Ovary (tissue), 9 donors: ENCODE measurements around the gene LZTS3. TPM values are rescaled to one million over a fixed set of nuclear protein-coding genes. Genes with fewer than 3 reads are reported as not detected.

ENCODE experiments used
- DNase-seq, 5 donors: peaks; one replicate each; pipeline ENCODE4 v3.0.0-alpha.2; 2019 to 2020
- H3K27ac ChIP-seq, 2 donors: fragments of 200-600 bp; one replicate each; pipeline versions ENCODE4 v1.5.1 to v1.8.0; 2019 to 2022
- H3K27me3 ChIP-seq: fragments of 200-600 bp; one replicate; pipeline ENCODE4 v1.8.0; 2022
- H3K36me3 ChIP-seq: fragments of 200-600 bp; sonication (generic); one replicate; pipeline ENCODE4 v1.5.1; 2019
- H3K4me1 ChIP-seq: one replicate; pipeline ENCODE4 v1.8.1; 2013; ENCODE audit warnings: mild to moderate bottlenecking, moderate library complexity; ENCODE audit not compliant: insufficient read depth
- H3K4me3 ChIP-seq: fragments of 200-600 bp; sonication (generic); one replicate; pipeline ENCODE4 v1.5.1; 2017
- H3K9me3 ChIP-seq, 2 donors: fragments of 200-600 bp in 1 of 2; sonication (generic) in 1 of 2; one replicate each; pipeline versions ENCODE4 v1.5.1 to v1.8.1; 2013 to 2019; ENCODE audit warnings: mild to moderate bottlenecking in 1 of 2, moderate library complexity in 1 of 2
- EP300 ChIP-seq: sonication (generic); formaldehyde crosslinking; IDR thresholded peaks from one replicate; pipeline ENCODE4 v1.6.1; 2017; ENCODE audit warnings: antibody characterized with exemption
- POLR2A ChIP-seq: fragments of 450-650 bp; IDR thresholded peaks from one replicate; pipeline ENCODE4 v1.6.1; 2017; ENCODE audit warnings: antibody characterized with exemption, mild to moderate bottlenecking, moderate library complexity
- WGBS, 3 donors: extraction: QIAGEN DNeasy Blood & Tissue Kit in 1 of 3; methylation state at CpG; one replicate each; pipeline versions ENCODE4 v1.1.5 to v1.1.7; 2013 to 2017; 5-methylcytosine and 5-hydroxymethylcytosine counted together
- intact Hi-C, 4 donors: fragments of 100-400 bp; cut with DNase I; formaldehyde crosslinking; loops; one replicate each; pipeline versions ENCODE4 v1.11.0 to v1.15.1; 2022 to 2023
- polyA plus RNA-seq, 2 donors: library from polyadenylated mRNA; stranded (reverse); fragments of 200-250 nt in 1 of 2; fragments of 350-450 nt in 1 of 2; fragmentation: Illumina TruSeq in 1 of 2; extraction: RNeasy Lipid Tissue Mini Kit (QIAGEN cat#74804) in 1 of 2; gene quantifications; one replicate each; pipeline ENCODE4 v1.2.3, GENCODE V29; 2013 to 2014
- total RNA-seq, 7 donors: library from RNA; depleted of rRNA in 2 of 7; stranded (reverse); fragments of >200 nt in 2 of 7; fragmentation: NEBNext Ultra II Directional in 3 of 7; extraction: Animal tissue kit (Norgen Biotek cat#: 25700) in 3 of 7; gene quantifications; one replicate each; pipeline versions ENCODE4 v1.1.0 to v1.2.4, GENCODE V29; 2016 to 2023
- TF ChIP-seq, protein P1 (sequence below), 3 donors: fragments of 450-650 bp in 2 of 3; fragments of 200-600 bp in 1 of 3; IDR thresholded peaks; one replicate each; pipeline versions ENCODE4 v1.5.1 to v1.8.0; 2016 to 2022; ENCODE audit warnings: antibody characterized with exemption in 3 of 3, mild to moderate bottlenecking in 1 of 3
- donor health status: DM: no; HTN: no; CAD: no; lungs with moderate emphysema.
- donor health status: DM: no; HTN: no; CAD: no.
- donor health status: Bipolar disorder and iron deficiency.
- donor health status: DM: yes; HTN: yes; CAD: no.
- donor health status: DM: no; HTN: no; CAD: no.
- donor health status: DM: yes; HTN: yes; CAD: no.

The LZTS3 gene
- total and polyA plus RNA-seq, 9 donors: 4.2 to 27.4 (median 18.2) TPM

DNA sequence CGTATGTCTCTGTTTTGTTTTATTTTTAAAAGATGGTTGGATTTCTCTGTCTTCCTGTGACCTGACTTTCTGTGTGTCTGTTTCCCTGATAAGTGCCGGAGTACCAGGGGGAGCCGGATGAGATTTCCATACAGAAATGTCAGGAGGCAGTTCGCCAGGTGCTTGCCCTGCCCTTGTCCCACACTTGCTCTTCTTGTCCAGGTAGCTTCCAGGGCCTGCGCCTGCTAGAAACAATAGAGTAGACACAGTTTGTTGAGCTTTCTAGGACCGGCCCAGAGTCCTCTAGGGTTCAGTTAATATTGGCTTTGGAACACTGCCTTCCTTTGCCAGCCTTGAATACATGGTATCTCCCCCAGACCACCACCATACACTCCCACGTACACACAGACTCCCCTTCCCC is 39.9 kb upstream of the LZTS3 start:
- Histone ChIP-seq H3K36me3 (no peaks in the 10 kb centered on the region), H3K27me3 (no peaks in the 10 kb centered on the region), H3K4me3 (no peak overlapping the region), H3K27ac (no peak overlapping the region), H3K4me1 (peaks cover 7% of the 10 kb centered on the region), H3K9me3 (no peaks in the 10 kb centered on the region)
- intact Hi-C loops: loop anchor here in 1 of 4 donors (5.0 kb wide), 1 partner anchor 166 kb away; the partner anchor contains the start of gene MRPS26
- TF ChIP-seq POLR2A: no peak
- no peak for TF ChIP-seq EP300
- TF ChIP-seq, protein P1, sequence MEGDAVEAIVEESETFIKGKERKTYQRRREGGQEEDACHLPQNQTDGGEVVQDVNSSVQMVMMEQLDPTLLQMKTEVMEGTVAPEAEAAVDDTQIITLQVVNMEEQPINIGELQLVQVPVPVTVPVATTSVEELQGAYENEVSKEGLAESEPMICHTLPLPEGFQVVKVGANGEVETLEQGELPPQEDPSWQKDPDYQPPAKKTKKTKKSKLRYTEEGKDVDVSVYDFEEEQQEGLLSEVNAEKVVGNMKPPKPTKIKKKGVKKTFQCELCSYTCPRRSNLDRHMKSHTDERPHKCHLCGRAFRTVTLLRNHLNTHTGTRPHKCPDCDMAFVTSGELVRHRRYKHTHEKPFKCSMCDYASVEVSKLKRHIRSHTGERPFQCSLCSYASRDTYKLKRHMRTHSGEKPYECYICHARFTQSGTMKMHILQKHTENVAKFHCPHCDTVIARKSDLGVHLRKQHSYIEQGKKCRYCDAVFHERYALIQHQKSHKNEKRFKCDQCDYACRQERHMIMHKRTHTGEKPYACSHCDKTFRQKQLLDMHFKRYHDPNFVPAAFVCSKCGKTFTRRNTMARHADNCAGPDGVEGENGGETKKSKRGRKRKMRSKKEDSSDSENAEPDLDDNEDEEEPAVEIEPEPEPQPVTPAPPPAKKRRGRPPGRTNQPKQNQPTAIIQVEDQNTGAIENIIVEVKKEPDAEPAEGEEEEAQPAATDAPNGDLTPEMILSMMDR (IDR thresholded peaks at IDR 0.05): no peak
- DNase-seq: no peak
- 86 to 89% (median 88%) methylated on average over 7 of the region's 7 CpGs for WGBS, 3 donors

DNA sequence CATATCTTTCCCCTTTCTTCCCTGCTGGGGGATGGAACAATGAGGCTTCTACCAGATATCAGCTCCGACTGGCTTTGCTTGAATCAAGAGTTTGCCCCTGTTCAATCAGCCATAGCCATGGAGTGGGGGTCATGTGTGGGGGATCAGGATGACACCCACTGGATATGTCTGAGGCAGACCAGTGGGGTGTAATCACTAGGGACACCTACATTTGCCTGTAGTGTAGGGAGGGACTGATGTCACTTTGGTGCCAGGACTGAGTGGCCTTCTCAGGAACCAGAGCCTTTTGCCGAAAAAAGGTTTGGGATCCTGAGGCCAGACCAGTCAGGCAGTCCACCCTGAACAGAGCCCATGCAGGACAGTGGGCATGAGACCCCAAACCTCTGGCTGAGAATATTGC is 37.0 kb upstream of the LZTS3 start:
- DNase-seq: no peak
- 59 to 83% (median 74%) methylated on average over 2 of the region's 2 CpGs for WGBS, 3 donors
- intact Hi-C loops: loop anchor here in 1 of 4 donors (5.0 kb wide), 1 partner anchor 163 kb away; the partner anchor contains the start of gene MRPS26
- Histone ChIP-seq H3K27me3 (no peaks in the 10 kb centered on the region), H3K4me1 (peaks cover 7% of the 10 kb centered on the region), H3K4me3 (peak overlapping the region; percentile 69), H3K27ac (no peak overlapping the region), H3K9me3 (no peaks in the 10 kb centered on the region), H3K36me3 (no peaks in the 10 kb centered on the region)
- TF ChIP-seq EP300: no peak
- TF ChIP-seq, protein P1 (IDR thresholded peaks at IDR 0.05): no peak
- TF ChIP-seq POLR2A: no peak

DNA sequence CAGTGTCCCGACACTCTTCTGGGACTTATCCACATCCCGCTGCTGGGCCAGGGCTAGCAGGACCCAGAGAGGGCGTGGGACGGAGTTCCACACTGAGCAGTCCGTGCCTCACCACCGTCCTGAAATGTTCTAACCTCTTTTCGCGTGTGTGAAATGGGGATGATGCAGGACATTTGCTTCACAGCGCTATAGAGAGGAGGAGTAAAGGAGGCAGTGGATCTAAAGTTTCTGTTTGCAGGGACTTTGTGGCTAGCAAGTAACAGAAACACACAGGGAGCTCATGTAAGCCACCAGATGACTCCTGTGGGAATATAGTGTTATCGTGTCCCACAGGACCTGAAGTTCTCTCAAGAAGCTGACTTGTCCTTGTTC is 36.6 kb upstream of the LZTS3 start:
- H3K27me3 ChIP-seq: no peaks in the 10 kb centered on the region
- intact Hi-C loops: loop anchor here in 1 of 4 donors (5.0 kb wide), 1 partner anchor 163 kb away; the partner anchor contains the start of gene MRPS26
- peak overlapping the region; percentile 69 for H3K4me3 ChIP-seq
- WGBS, 3 donors: 0 to 1% (median 0%) methylated on average over 10 of the region's 10 CpGs
- no peaks in the 10 kb centered on the region for H3K9me3 ChIP-seq
- peak overlapping the region in 1 of 2 donors; percentile 68 for H3K27ac ChIP-seq
- TF ChIP-seq, protein P1 (IDR thresholded peaks at IDR 0.05): no peak
- TF ChIP-seq POLR2A (no peak), EP300 (no peak)
- H3K36me3 ChIP-seq: no peaks in the 10 kb centered on the region
- H3K4me1 ChIP-seq: peaks cover 7% of the 10 kb centered on the region
- no peak for DNase-seq

DNA sequence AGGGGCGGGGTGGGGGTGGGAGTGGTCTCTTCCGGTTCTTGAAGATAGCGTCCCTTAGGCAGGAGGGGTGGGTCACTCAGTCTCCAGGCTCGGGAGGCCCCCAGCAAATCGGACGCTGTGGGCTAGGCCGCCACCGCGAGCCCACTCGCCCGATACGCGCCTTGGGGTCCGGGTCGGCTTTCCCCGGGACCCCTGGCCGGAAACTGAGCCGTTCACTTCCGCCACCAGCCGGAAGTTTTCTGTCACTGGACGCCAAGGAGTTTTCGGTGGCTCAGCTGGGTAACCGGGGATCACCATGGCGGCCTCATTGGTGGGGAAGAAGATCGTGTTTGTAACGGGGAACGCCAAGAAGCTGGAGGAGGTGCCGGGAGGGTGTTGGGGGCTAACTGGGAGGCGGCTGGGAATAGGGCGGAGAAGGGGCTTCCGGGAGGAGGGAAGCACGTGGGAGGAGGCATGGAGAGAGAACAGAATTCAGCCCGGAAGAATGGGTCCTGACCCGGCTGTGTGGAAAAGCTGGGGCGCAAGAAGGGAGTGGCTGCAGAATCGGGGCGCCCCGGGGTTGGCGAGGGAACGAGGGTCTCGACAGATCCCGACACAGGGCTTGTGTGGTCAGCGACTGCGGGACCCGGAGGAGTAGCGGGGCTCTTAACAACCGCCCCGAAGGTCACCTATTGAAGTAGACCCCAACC is 36.1 kb upstream of the LZTS3 start, which contains the start of gene ITPA:
Gene ITPA, plus strand, starts transcription at position 242 of the 689 bp plus-strand sequence. Its CDS starts 54 bp downstream, at position 296.
- WGBS, 3 donors: 0 to 1% (median 1%) methylated on average over 48 of the region's 48 CpGs
- Histone ChIP-seq H3K27ac (peak within 1 kb of the TSS; percentile 68 to 71), H3K4me1 (peaks cover 7% of the 10 kb centered on the region), H3K36me3 (no peaks in the 10 kb centered on the region), H3K27me3 (no peaks in the 10 kb centered on the region), H3K9me3 (no peaks in the 10 kb centered on the region), H3K4me3 (peak within 1 kb of the TSS; percentile 69)
- DNase-seq: peak; percentile 28 to 62 (median 45)
- TF ChIP-seq POLR2A (no peak), EP300 (no peak)
- TF ChIP-seq, protein P1 (IDR thresholded peaks at IDR 0.05): no peak
- intact Hi-C loops: no loop called here
